HG02884 (cell line): ENCODE data around the gene SYDE2.
A peak's percentile ranks its signal among the peaks of the same experiment; 100 is the strongest.

Source experiments
- ATAC-seq: cut with Tn5 transposase; IDR thresholded peaks from one replicate; pipeline ENCODE4 v1.9.1; 2021; ENCODE audit warnings: mild to moderate bottlenecking, moderate library complexity; ENCODE audit not compliant: unreplicated experiment

Gene SYDE2

GRCh38 chr1:85132078-85132720 lies 68.6 kb downstream of the SYDE2 start:
- ATAC-seq = no peak

GRCh38 chr1:85128316-85128715 lies 72.5 kb downstream of the SYDE2 start:
- ATAC-seq = no peak

- ATAC-seq = no peak
These were observed 74.9 kb downstream of the SYDE2 start for GRCh38 chr1:85125891-85126290.

- ATAC-seq = no peak
These were observed 76.7 kb downstream of the SYDE2 start for GRCh38 chr1:85124091-85124490.

- ATAC-seq = no peak
These were observed 78.6 kb downstream of the SYDE2 start for GRCh38 chr1:85122169-85122568.

- ATAC-seq = no peak
These were observed 79.1 kb downstream of the SYDE2 start for GRCh38 chr1:85121744-85122143.

GRCh38 chr1:85118751-85119150 lies 82.1 kb downstream of the SYDE2 start:
- no peak for ATAC-seq

- no peak for ATAC-seq
These were observed 84.0 kb downstream of the SYDE2 start for GRCh38 chr1:85116856-85117255.

- no peak for ATAC-seq
These were observed 84.9 kb downstream of the SYDE2 start for GRCh38 chr1:85115933-85116332.

- no peak for ATAC-seq
These were observed 89.1 kb downstream of the SYDE2 start for GRCh38 chr1:85111695-85112094.

- peak; percentile 87 for ATAC-seq
These were observed 91.3 kb downstream of the SYDE2 start for GRCh38 chr1:85109475-85109874.
